Activated T-cell treated with anti-CD3 and anti-CD28 coated beads, Interleukin-2, amount 50 U/mL, for 4 hours (primary cell): ENCODE measurements around the gene CDH4. TPM values are rescaled to one million over a fixed set of nuclear protein-coding genes. Genes with fewer than 3 reads are reported as not detected.
"Not testable (repeated sequence)": the region's sequence is repeated elsewhere in the genome, so short reads cannot be mapped to it uniquely, and the experiment has no call there.

Experiments
- ATAC-seq, 2 donors: fragments of 200-7000 bp; cut with Tn5 transposase; one replicate each; pipeline ENCODE4 v1.10.0; 2021
- DNase-seq: peaks from one replicate; pipeline ENCODE4 v3.0.0-alpha.2; 2020
- H3K27me3 Mint-ChIP-seq: one replicate; pipeline ENCODE4 v1.8.0; 2021; ENCODE audit warnings: low read depth, mixed read lengths
- H3K36me3 Mint-ChIP-seq: one replicate; pipeline ENCODE4 v1.8.0; 2022; ENCODE audit warnings: mixed read lengths; ENCODE audit not compliant: insufficient read depth
- H3K4me1 Mint-ChIP-seq: one replicate; pipeline ENCODE4 v1.8.0; 2021; ENCODE audit warnings: low read depth, mixed read lengths
- H3K4me3 Mint-ChIP-seq: one replicate; pipeline ENCODE4 v1.8.0; 2021; ENCODE audit warnings: mild to moderate bottlenecking, moderate library complexity, mixed read lengths
- H3K9me3 Mint-ChIP-seq: one replicate; pipeline ENCODE4 v1.8.0; 2021; ENCODE audit warnings: mixed read lengths
- total RNA-seq, 3 donors: library from RNA; stranded (reverse); gene quantifications; one replicate each; pipeline ENCODE4 v1.2.1, GENCODE V29; 2021

The CDH4 gene
- total RNA-seq, 3 donors from 2014 or later: 0.10 TPM; not detected in 2

GRCh38 chr20:61260905-61261304 lies 8.8 kb downstream of the CDH4 start:
- ATAC-seq (no peak), DNase-seq (no peak)
- H3K36me3 Mint-ChIP-seq: no peaks in the 10 kb centered on the region
- no peak overlapping the region for H3K4me3 Mint-ChIP-seq
- peaks cover 11% of the 10 kb centered on the region for H3K27me3 Mint-ChIP-seq
- H3K9me3 Mint-ChIP-seq: peaks cover 5% of the 10 kb centered on the region
- H3K4me1 Mint-ChIP-seq: no peaks in the 10 kb centered on the region

- Mint-ChIP-seq H3K4me3 (no peak overlapping the region), H3K9me3 (peaks cover 5% of the 10 kb centered on the region), H3K36me3 (no peaks in the 10 kb centered on the region), H3K4me1 (no peaks in the 10 kb centered on the region), H3K27me3 (peaks cover 10% of the 10 kb centered on the region)
- DNase-seq (no peak), ATAC-seq (no peak)
Measured at GRCh38 chr20:61262036-61262435, 10.0 kb downstream of the CDH4 start.

GRCh38 chr20:61262514-61262913 lies 10.5 kb downstream of the CDH4 start:
- peaks cover 5% of the 10 kb centered on the region for H3K9me3 Mint-ChIP-seq
- peaks cover 11% of the 10 kb centered on the region for H3K27me3 Mint-ChIP-seq
- no peaks in the 10 kb centered on the region for H3K36me3 Mint-ChIP-seq
- H3K4me1 Mint-ChIP-seq: no peaks in the 10 kb centered on the region
- H3K4me3 Mint-ChIP-seq: no peak overlapping the region
- DNase-seq: no peak
- no peak for ATAC-seq

GRCh38 chr20:61263084-61263695 lies 11.1 kb downstream of the CDH4 start:
- Mint-ChIP-seq H3K27me3 (peaks cover 11% of the 10 kb centered on the region), H3K4me3 (no peak overlapping the region), H3K36me3 (no peaks in the 10 kb centered on the region), H3K9me3 (peaks cover 5% of the 10 kb centered on the region), H3K4me1 (no peaks in the 10 kb centered on the region)
- no peak for ATAC-seq
- no peak for DNase-seq

GRCh38 chr20:61263938-61264337 lies 11.9 kb downstream of the CDH4 start:
- Mint-ChIP-seq H3K4me1 (no peaks in the 10 kb centered on the region), H3K27me3 (peaks cover 11% of the 10 kb centered on the region), H3K4me3 (no peak overlapping the region), H3K36me3 (no peaks in the 10 kb centered on the region), H3K9me3 (peaks cover 5% of the 10 kb centered on the region)
- DNase-seq (no peak), ATAC-seq (no peak)

GRCh38 chr20:61267241-61267640 lies 15.2 kb downstream of the CDH4 start:
- no peak for ATAC-seq
- Mint-ChIP-seq H3K4me3 (no peak overlapping the region), H3K9me3 (no peaks in the 10 kb centered on the region), H3K27me3 (peaks cover 13% of the 10 kb centered on the region), H3K4me1 (no peaks in the 10 kb centered on the region), H3K36me3 (no peaks in the 10 kb centered on the region)
- DNase-seq: no peak

GRCh38 chr20:61268024-61268423 lies 16.0 kb downstream of the CDH4 start:
- Mint-ChIP-seq H3K4me1 (no peaks in the 10 kb centered on the region), H3K4me3 (no peak overlapping the region), H3K9me3 (no peaks in the 10 kb centered on the region), H3K36me3 (no peaks in the 10 kb centered on the region), H3K27me3 (peaks cover 15% of the 10 kb centered on the region)
- DNase-seq (no peak), ATAC-seq (no peak)

GRCh38 chr20:61271312-61272231 lies 19.5 kb downstream of the CDH4 start:
- Mint-ChIP-seq H3K4me1 (no peaks in the 10 kb centered on the region), H3K27me3 (peaks cover 10% of the 10 kb centered on the region), H3K4me3 (no peak overlapping the region), H3K9me3 (no peaks in the 10 kb centered on the region), H3K36me3 (no peaks in the 10 kb centered on the region)
- no peak for DNase-seq
- ATAC-seq: no peak

- H3K36me3 Mint-ChIP-seq, H3K9me3 Mint-ChIP-seq, H3K4me1 Mint-ChIP-seq, H3K27me3 Mint-ChIP-seq, H3K4me3 Mint-ChIP-seq, DNase-seq, ATAC-seq: not testable (repeated sequence)
Measured at GRCh38 chr20:61273024-61273423, 21.0 kb downstream of the CDH4 start.

- ATAC-seq, H3K36me3 Mint-ChIP-seq, H3K4me3 Mint-ChIP-seq, H3K27me3 Mint-ChIP-seq, H3K9me3 Mint-ChIP-seq, DNase-seq, H3K4me1 Mint-ChIP-seq: not testable (repeated sequence)
Measured at GRCh38 chr20:61273666-61274065, 21.6 kb downstream of the CDH4 start.

- Mint-ChIP-seq H3K36me3 (no peaks in the 10 kb centered on the region), H3K4me1 (no peaks in the 10 kb centered on the region), H3K9me3 (no peaks in the 10 kb centered on the region), H3K27me3 (peaks cover 4% of the 10 kb centered on the region), H3K4me3 (no peak overlapping the region)
- ATAC-seq (no peak), DNase-seq (no peak)
Measured at GRCh38 chr20:61274326-61274725, 22.3 kb downstream of the CDH4 start.

- H3K4me3 Mint-ChIP-seq: no peak overlapping the region
- H3K27me3 Mint-ChIP-seq: no peaks in the 10 kb centered on the region
- DNase-seq (no peak), ATAC-seq (no peak)
- H3K4me1 Mint-ChIP-seq: no peaks in the 10 kb centered on the region
- peaks cover 4% of the 10 kb centered on the region for H3K9me3 Mint-ChIP-seq
- H3K36me3 Mint-ChIP-seq: no peaks in the 10 kb centered on the region
Measured at GRCh38 chr20:61278296-61278695, 26.2 kb downstream of the CDH4 start.

- peaks cover 4% of the 10 kb centered on the region for H3K9me3 Mint-ChIP-seq
- no peak for ATAC-seq
- H3K27me3 Mint-ChIP-seq: no peaks in the 10 kb centered on the region
- no peaks in the 10 kb centered on the region for H3K36me3 Mint-ChIP-seq
- no peaks in the 10 kb centered on the region for H3K4me1 Mint-ChIP-seq
- no peak overlapping the region for H3K4me3 Mint-ChIP-seq
- no peak for DNase-seq
Measured at GRCh38 chr20:61279621-61280150, 27.6 kb downstream of the CDH4 start.

- Mint-ChIP-seq H3K36me3 (no peaks in the 10 kb centered on the region), H3K4me3 (no peak overlapping the region), H3K4me1 (no peaks in the 10 kb centered on the region), H3K27me3 (no peaks in the 10 kb centered on the region), H3K9me3 (peaks cover 4% of the 10 kb centered on the region)
- DNase-seq (no peak), ATAC-seq (no peak)
Measured at GRCh38 chr20:61280217-61280980, 28.3 kb downstream of the CDH4 start.
